Muscle layer of colon (tissue), 2 donors: Measurements from ENCODE around the gene CYP1B1.

Experiments used
- H3K27ac ChIP-seq: one replicate; pipeline ENCODE4 v1.7.0; 2013; ENCODE audit warnings: low read depth, mild to moderate bottlenecking, low read length, moderate library complexity
- H3K27me3 ChIP-seq, 2 donors: one replicate each; pipeline ENCODE4 v1.7.0; 2013; ENCODE audit warnings: low read length in 2 of 2, mild to moderate bottlenecking in 2 of 2; ENCODE audit not compliant: insufficient read depth in 2 of 2, control insufficient read depth in 1 of 2
- H3K36me3 ChIP-seq: one replicate; pipeline ENCODE4 v1.7.0; 2013; ENCODE audit warnings: mild to moderate bottlenecking, low read length; ENCODE audit not compliant: insufficient read depth
- H3K4me1 ChIP-seq: one replicate; pipeline ENCODE4 v1.7.0; 2013; ENCODE audit warnings: mild to moderate bottlenecking, low read length; ENCODE audit not compliant: insufficient read depth
- H3K4me3 ChIP-seq, 2 donors: one replicate each; pipeline ENCODE4 v1.7.0; 2013; ENCODE audit warnings: low read length in 2 of 2, low read depth in 1 of 2, mild to moderate bottlenecking in 1 of 2, moderate library complexity in 1 of 2
- H3K9ac ChIP-seq: one replicate; pipeline ENCODE4 v1.7.0; 2013; ENCODE audit warnings: low read length
- H3K9me3 ChIP-seq: one replicate; pipeline ENCODE4 v1.7.0; 2013; ENCODE audit warnings: mild to moderate bottlenecking, low read length
- donor health status: abdominal sarcoma.
- donor health status: Adenocarcinoma of cecum.

CYP1B1 gene

DNA sequence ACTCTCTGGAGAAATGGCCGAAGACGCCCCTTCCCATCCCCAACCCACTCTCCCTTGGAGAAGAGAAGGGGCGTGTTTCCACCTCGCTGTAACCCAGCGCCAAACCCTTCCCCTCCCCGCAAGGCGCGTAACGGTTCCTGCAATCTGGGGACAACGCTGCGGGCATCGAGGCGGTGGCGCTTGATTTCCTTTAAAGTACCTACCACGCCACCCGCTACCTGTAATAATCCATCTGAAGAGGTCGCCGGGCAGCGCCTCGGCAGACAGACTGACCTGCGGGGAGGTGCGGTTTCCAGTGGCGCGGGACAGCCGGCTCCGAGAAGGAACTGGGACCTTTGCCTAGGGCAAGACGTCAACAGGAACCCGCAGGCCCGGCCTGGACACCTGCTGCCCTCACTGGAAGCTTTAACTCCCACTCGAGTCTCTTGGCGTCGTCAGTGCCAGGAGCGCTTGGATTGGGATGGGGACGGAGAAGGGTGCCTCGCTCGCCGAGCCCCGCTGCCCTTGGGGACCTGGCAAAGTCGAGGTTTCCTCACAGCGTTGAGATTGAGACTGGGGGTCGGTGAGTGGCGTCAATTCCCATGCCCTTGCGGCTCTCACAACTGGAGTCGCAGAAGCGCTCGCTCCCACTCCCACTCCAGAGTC lies at the start of gene CYP1B1:
CYP1B1 (minus strand) TSS at position 645 of the 645 bp plus-strand sequence. CDS start 763 bp downstream, outside the sequence.
- H3K27ac ChIP-seq = peak within 1 kb of the TSS; percentile 68
- H3K27me3 ChIP-seq = peaks cover 7 to 33% of the 10 kb centered on the region in 2 donors
- no peak within 1 kb of the TSS for H3K9ac ChIP-seq
- H3K36me3 ChIP-seq = no peaks in the 10 kb centered on the region
- peak within 1 kb of the TSS; percentile 52 to 84 for H3K4me3 ChIP-seq
- no peaks in the 10 kb centered on the region for H3K9me3 ChIP-seq
- peaks cover 5% of the 10 kb centered on the region for H3K4me1 ChIP-seq

DNA sequence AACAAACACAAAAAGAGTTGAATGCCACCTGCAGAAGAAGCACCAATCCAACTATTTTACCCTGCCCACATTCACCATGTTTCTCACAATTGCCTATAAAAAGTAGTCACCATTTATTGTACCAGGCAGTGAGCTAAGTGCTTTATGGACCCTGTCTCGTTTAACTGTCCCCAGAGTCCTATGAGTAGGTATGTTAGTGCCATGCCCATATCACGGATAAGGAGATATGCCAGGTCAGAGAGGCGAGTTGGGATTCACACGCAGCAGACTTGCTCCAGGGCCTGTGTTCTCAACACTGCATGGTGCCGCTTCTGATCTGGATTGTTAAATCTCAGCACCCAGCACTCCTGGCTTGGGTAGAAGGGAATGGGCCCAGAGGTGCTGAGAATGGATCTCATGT lies 49.1 kb upstream of the CYP1B1 start:
- Histone ChIP-seq H3K27ac (no peak overlapping the region), H3K36me3 (no peaks in the 10 kb centered on the region), H3K4me1 (peaks cover 10% of the 10 kb centered on the region), H3K9ac (no peak overlapping the region), H3K4me3 (no peak overlapping the region), H3K27me3 (no peaks in the 10 kb centered on the region), H3K9me3 (no peaks in the 10 kb centered on the region)

GRCh38 chr2:38123911-38124310 lies 48.0 kb upstream of the CYP1B1 start:
- H3K27ac ChIP-seq = no peak overlapping the region
- H3K4me1 ChIP-seq = peaks cover 3% of the 10 kb centered on the region
- H3K9me3 ChIP-seq = no peaks in the 10 kb centered on the region
- H3K9ac ChIP-seq = no peak overlapping the region
- no peaks in the 10 kb centered on the region for H3K27me3 ChIP-seq
- H3K4me3 ChIP-seq = no peak overlapping the region
- H3K36me3 ChIP-seq = no peaks in the 10 kb centered on the region

DNA sequence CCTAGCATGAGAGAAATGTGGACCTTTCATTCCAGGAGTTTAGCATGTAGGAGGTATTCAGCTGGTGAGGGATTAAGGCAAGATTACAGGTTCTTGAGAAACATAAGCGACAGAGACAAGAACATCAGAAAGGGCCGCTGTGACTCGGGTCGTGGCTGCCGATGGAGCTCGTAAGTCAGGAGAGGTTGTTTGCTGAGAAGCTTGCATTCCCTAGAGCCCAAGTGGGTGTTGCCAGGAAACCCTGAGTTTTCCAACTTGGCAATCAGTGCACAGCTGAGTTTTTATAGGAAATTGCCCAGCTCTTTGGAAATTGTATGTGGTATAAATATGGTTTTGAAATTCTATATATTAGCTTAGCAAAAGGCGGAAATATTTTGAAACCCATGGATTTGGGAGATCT lies 46.4 kb upstream of the CYP1B1 start:
- Histone ChIP-seq H3K9ac (no peak overlapping the region), H3K4me1 (no peaks in the 10 kb centered on the region), H3K9me3 (no peaks in the 10 kb centered on the region), H3K27me3 (no peaks in the 10 kb centered on the region), H3K27ac (no peak overlapping the region), H3K36me3 (no peaks in the 10 kb centered on the region), H3K4me3 (no peak overlapping the region)

- Histone ChIP-seq H3K4me3 (no peak overlapping the region), H3K9ac (no peak overlapping the region), H3K4me1 (no peaks in the 10 kb centered on the region), H3K9me3 (no peaks in the 10 kb centered on the region), H3K36me3 (no peaks in the 10 kb centered on the region), H3K27ac (no peak overlapping the region), H3K27me3 (no peaks in the 10 kb centered on the region)
These were observed 45.5 kb upstream of the CYP1B1 start for GRCh38 chr2:38121481-38121880.

DNA sequence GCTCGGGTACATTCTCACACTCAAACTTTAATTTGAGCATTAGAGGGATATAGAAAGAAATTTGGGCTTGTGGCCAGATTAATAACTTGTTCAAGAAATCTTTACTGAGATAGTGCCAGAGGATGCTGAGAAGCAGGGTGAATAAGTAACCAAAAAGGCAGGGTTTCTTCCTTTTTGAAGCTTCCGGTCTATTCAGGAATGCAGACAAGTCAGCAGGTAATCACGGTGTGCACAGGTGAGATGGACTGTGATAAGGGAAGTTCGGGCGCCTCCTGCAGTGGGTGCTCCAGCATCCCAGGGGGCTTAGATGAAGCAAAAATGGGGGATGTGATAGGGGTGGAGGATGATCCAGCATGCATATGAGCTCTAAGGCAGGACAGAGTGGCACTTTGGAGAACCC lies 44.9 kb upstream of the CYP1B1 start:
- no peak overlapping the region for H3K4me3 ChIP-seq
- H3K9me3 ChIP-seq = no peaks in the 10 kb centered on the region
- no peaks in the 10 kb centered on the region for H3K27me3 ChIP-seq
- no peak overlapping the region for H3K27ac ChIP-seq
- H3K4me1 ChIP-seq = no peaks in the 10 kb centered on the region
- no peaks in the 10 kb centered on the region for H3K36me3 ChIP-seq
- H3K9ac ChIP-seq = no peak overlapping the region

- Histone ChIP-seq H3K9ac (no peak overlapping the region), H3K36me3 (no peaks in the 10 kb centered on the region), H3K9me3 (no peaks in the 10 kb centered on the region), H3K27ac (no peak overlapping the region), H3K27me3 (no peaks in the 10 kb centered on the region), H3K4me1 (no peaks in the 10 kb centered on the region), H3K4me3 (no peak overlapping the region)
These were observed 44.3 kb upstream of the CYP1B1 start for GRCh38 chr2:38120264-38120592.

DNA sequence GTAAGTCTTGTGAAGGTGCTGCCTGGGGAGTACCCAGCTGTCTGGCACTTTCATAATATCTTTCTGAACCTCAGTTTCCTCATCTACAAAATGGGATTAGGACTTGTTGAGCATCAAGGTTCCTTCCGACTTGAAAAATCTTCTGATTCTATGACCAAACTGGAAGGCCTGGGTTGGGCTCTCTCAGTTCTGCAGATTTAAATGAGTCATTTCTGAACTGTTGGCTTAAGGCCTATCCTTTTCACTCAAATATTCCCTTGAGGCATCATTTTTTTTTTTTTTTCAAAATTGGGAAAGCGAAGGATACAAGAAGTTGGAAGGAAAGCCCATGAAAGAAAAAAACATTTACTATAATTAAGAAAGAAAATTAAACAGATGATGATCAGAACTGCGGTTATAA lies 40.8 kb upstream of the CYP1B1 start:
- H3K9ac ChIP-seq = no peak overlapping the region
- H3K9me3 ChIP-seq = no peaks in the 10 kb centered on the region
- no peak overlapping the region for H3K27ac ChIP-seq
- H3K36me3 ChIP-seq = no peaks in the 10 kb centered on the region
- no peaks in the 10 kb centered on the region for H3K4me1 ChIP-seq
- H3K27me3 ChIP-seq = no peaks in the 10 kb centered on the region
- H3K4me3 ChIP-seq = no peak overlapping the region

GRCh38 chr2:38115216-38116032 lies 39.5 kb upstream of the CYP1B1 start:
- Histone ChIP-seq H3K4me1 (no peaks in the 10 kb centered on the region), H3K27me3 (no peaks in the 10 kb centered on the region), H3K36me3 (no peaks in the 10 kb centered on the region), H3K9ac (no peak overlapping the region), H3K9me3 (no peaks in the 10 kb centered on the region), H3K4me3 (no peak overlapping the region), H3K27ac (no peak overlapping the region)

DNA sequence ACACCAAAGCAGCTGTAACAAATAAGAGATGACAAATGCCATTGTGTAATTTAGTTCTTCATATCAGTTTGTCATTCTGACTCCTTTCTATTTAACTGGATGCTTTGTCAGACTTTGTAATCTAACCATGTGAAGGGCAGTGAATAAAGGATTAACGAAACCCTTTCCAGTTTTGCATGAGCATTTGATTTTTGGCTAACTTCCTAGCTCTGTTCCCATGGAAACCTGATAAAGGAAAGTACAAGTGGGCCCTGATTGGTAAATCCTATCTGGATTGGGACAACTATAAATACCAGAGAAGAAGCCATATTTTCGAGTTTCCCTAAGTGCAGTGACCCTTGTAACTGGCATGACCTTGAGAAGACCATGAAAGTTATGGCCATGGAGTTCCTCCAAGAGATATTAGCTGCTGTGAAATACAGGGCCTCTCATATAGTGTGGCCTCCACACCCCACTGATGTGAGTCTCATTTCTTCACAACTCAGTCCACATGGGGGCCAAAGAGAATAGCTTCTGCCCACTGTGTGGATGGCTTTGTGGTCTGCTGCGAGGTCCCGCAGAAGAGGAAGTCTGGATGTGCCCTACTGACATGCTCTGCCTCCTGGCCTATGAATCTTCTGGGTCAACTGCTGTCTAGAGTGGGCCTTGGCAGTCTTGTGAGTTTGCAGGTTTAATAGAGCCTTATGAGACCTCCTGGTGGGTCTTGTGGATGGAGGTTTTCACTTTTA lies 38.2 kb upstream of the CYP1B1 start:
- Histone ChIP-seq H3K9me3 (no peaks in the 10 kb centered on the region), H3K36me3 (no peaks in the 10 kb centered on the region), H3K4me1 (peaks cover 8% of the 10 kb centered on the region), H3K27me3 (no peaks in the 10 kb centered on the region), H3K9ac (no peak overlapping the region), H3K4me3 (no peak overlapping the region), H3K27ac (no peak overlapping the region)

GRCh38 chr2:38113051-38113450 lies 37.1 kb upstream of the CYP1B1 start:
- H3K4me3 ChIP-seq = no peak overlapping the region
- no peaks in the 10 kb centered on the region for H3K27me3 ChIP-seq
- H3K9ac ChIP-seq = no peak overlapping the region
- H3K4me1 ChIP-seq = peaks cover 8% of the 10 kb centered on the region
- H3K9me3 ChIP-seq = no peaks in the 10 kb centered on the region
- H3K36me3 ChIP-seq = no peaks in the 10 kb centered on the region
- H3K27ac ChIP-seq = no peak overlapping the region
